Bone marrow (tissue), 2 donors: ENCODE measurements around the gene TOMM20.

Experiments
- DNase-seq, 2 donors: peaks; one replicate each; lab custom pipeline; 2025; lab: John Stamatoyannopoulos, UW

TOMM20 gene

GRCh38 chr1:235134171-235134570 is 5.5 kb upstream of the TOMM20 start:
- no peak for DNase-seq

- no peak for DNase-seq
These were observed 4.4 kb upstream of the TOMM20 start for GRCh38 chr1:235133086-235133485.

GRCh38 chr1:235131961-235132360 is 3.3 kb upstream of the TOMM20 start:
- DNase-seq: no peak

- DNase-seq: no peak
These were observed 2.2 kb upstream of the TOMM20 start for GRCh38 chr1:235130766-235131270.

GRCh38 chr1:235129774-235130570 is 1.3 kb upstream of the TOMM20 start:
- DNase-seq: no peak

- DNase-seq: no peak
These were observed 743 bp downstream of the TOMM20 start for GRCh38 chr1:235127732-235128455.

- DNase-seq: no peak
These were observed 1.4 kb downstream of the TOMM20 start for GRCh38 chr1:235127203-235127602.

GRCh38 chr1:235124665-235125064 is 4.0 kb downstream of the TOMM20 start:
- no peak for DNase-seq

GRCh38 chr1:235124111-235124510 is 4.5 kb downstream of the TOMM20 start:
- DNase-seq: no peak

GRCh38 chr1:235122348-235122747 is 6.3 kb downstream of the TOMM20 start:
- DNase-seq: no peak

GRCh38 chr1:235113183-235113917 is 15.3 kb downstream of the TOMM20 start:
- no peak for DNase-seq

GRCh38 chr1:235112297-235113182 is 16.1 kb downstream of the TOMM20 start:
- no peak for DNase-seq

- no peak for DNase-seq
These were observed 17.5 kb downstream of the TOMM20 start for GRCh38 chr1:235111107-235111506.

- no peak for DNase-seq
These were observed 19.8 kb downstream of the TOMM20 start for GRCh38 chr1:235108876-235109275.

GRCh38 chr1:235108185-235108593 is 20.4 kb downstream of the TOMM20 start:
- no peak for DNase-seq

GRCh38 chr1:235107368-235108184 is 21.1 kb downstream of the TOMM20 start:
- no peak for DNase-seq

GRCh38 chr1:235106457-235106856 is 22.2 kb downstream of the TOMM20 start:
- DNase-seq: no peak

- no peak for DNase-seq
These were observed 23.3 kb downstream of the TOMM20 start for GRCh38 chr1:235105051-235106043.

GRCh38 chr1:235102993-235103411 is 25.6 kb downstream of the TOMM20 start:
- no peak for DNase-seq
